Measurements from ENCODE around the gene WFDC13. TPM values are rescaled to one million over a fixed set of nuclear protein-coding genes. Genes with fewer than 3 reads are reported as not detected.
"Not testable (repeated sequence)": the region's sequence is repeated elsewhere in the genome, so short reads cannot be mapped to it uniquely, and the experiment has no call there.

Gene WFDC13
- total RNA-seq, 1 experiment from 2014 or later = not detected

DNA sequence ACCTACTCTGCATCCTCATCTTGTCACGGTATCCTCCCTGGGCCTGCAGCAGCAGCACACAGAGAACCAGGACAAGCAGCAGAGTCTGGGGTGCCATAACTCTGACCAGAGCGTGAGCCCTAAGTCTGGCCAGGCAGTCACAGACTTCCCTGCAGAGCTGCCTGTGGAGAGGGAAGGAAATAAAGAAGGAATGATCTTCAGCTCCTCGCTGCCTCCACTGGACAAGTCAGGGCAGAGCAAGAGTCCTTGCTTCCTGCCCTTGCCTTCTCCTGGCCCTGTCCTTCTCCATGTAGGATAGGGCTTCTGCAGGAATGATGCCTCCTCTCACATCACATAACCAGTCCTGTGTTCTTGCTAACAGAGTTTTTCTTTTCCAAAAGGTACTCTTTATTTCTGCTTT lies 15.9 kb upstream of the WFDC13 start:
- Mint-ChIP-seq H3K27ac (ENCODE audit: unreplicated experiment) (no peak overlapping the region), H3K36me3 (ENCODE audit: insufficient read depth, unreplicated experiment) (no peaks in the 10 kb centered on the region), H3K27me3 (ENCODE audit: unreplicated experiment) (peaks cover 66% of the 10 kb centered on the region), H3K9me3 (ENCODE audit: low read depth, unreplicated experiment) (no peaks in the 10 kb centered on the region), H3K4me3 (ENCODE audit: low read depth, unreplicated experiment) (no peak overlapping the region), H3K4me1 (ENCODE audit: low read depth, unreplicated experiment) (no peaks in the 10 kb centered on the region)
- intact Hi-C loops (cut with micrococcal nuclease; ENCODE audit: unreplicated experiment) = no loop called here
- TF ChIP-seq CTCF (IDR thresholded peaks at IDR 0.05; ENCODE audit: unreplicated experiment) = peak; percentile 16
- CTCF ChIA-PET = interaction anchor here (0.6 to 1.0 kb wide), 3 partner anchors 18 to 363 kb away, joined by 3 to 4 read pairs (median 3); no protein-coding TSS in a partner anchor
- DNase-seq = peak; percentile 11
- no TSS peak for BruUV-seq (replicated peaks)

DNA sequence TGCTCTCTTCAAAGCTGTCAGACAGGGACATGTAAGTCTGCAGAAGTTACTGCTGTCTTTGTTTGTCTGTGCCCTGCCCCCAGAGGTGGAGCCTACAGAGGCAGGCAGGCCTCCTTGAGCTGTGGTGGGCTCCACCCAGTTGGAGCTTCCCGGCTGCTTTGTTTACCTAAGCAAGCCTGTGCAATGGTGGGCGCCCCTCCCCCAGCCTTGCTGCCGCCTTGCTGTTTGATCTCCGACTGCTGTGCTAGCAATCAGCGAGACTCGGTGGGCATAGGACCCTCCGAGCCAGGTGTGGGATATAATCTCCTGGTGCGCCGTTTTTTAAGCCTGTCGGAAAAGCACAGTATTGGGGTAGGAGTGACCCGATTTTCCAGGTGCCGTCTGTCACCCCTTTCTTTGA lies 8.5 kb upstream of the WFDC13 start:
- H3K4me3 Mint-ChIP-seq (ENCODE audit: low read depth, unreplicated experiment); BruUV-seq (replicated peaks); H3K4me1 Mint-ChIP-seq (ENCODE audit: low read depth, unreplicated experiment); CTCF ChIA-PET; H3K27ac Mint-ChIP-seq (ENCODE audit: unreplicated experiment); H3K36me3 Mint-ChIP-seq (ENCODE audit: insufficient read depth, unreplicated experiment); intact Hi-C loops (cut with micrococcal nuclease; ENCODE audit: unreplicated experiment); H3K9me3 Mint-ChIP-seq (ENCODE audit: low read depth, unreplicated experiment); DNase-seq: not testable (repeated sequence)
- H3K27me3 Mint-ChIP-seq (ENCODE audit: unreplicated experiment) = peaks cover 46% of the 10 kb centered on the region

- DNase-seq = no peak
- TF ChIP-seq CTCF (IDR thresholded peaks at IDR 0.05; ENCODE audit: unreplicated experiment) = no peak
- Mint-ChIP-seq H3K4me1 (ENCODE audit: low read depth, unreplicated experiment) (no peaks in the 10 kb centered on the region), H3K27ac (ENCODE audit: unreplicated experiment) (no peak overlapping the region), H3K36me3 (ENCODE audit: insufficient read depth, unreplicated experiment) (no peaks in the 10 kb centered on the region), H3K4me3 (ENCODE audit: low read depth, unreplicated experiment) (no peak overlapping the region), H3K27me3 (ENCODE audit: unreplicated experiment) (peaks cover 46% of the 10 kb centered on the region), H3K9me3 (ENCODE audit: low read depth, unreplicated experiment) (peaks cover 3% of the 10 kb centered on the region)
- CTCF ChIA-PET = no interaction called here
- no TSS peak for BruUV-seq (replicated peaks)
- intact Hi-C loops (cut with micrococcal nuclease; ENCODE audit: unreplicated experiment) = no loop called here
Measured at GRCh38 chr20:45695496-45695895, 6.3 kb upstream of the WFDC13 start.

DNA sequence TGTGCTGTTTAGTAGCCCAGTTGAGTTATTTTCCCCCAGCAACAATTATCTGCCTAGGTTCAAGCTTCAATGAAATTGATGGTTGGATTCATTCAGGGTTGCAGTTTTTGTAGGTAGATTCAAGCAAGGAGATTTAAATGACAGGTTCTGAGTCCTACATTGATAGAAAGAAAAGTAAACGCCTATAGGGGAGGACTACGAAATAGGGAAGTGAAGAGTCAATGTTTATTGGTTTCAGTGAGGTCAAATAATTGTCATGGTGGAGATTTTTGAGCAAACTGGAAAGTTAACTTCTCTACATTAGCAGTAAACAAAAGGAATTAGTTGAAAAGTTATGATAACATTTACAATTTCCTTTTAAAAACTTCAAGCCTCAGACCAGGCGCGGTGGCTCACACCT lies 734 bp upstream of the WFDC13 start:
- Mint-ChIP-seq H3K4me3 (ENCODE audit: low read depth, unreplicated experiment) (no peak overlapping the region), H3K4me1 (ENCODE audit: low read depth, unreplicated experiment) (peaks cover 5% of the 10 kb centered on the region), H3K9me3 (ENCODE audit: low read depth, unreplicated experiment) (no peaks in the 10 kb centered on the region), H3K27me3 (ENCODE audit: unreplicated experiment) (peaks cover 63% of the 10 kb centered on the region), H3K36me3 (ENCODE audit: insufficient read depth, unreplicated experiment) (no peaks in the 10 kb centered on the region), H3K27ac (ENCODE audit: unreplicated experiment) (no peak overlapping the region)
- no peak for TF ChIP-seq CTCF (IDR thresholded peaks at IDR 0.05; ENCODE audit: unreplicated experiment)
- no peak for DNase-seq
- CTCF ChIA-PET = no interaction called here
- no TSS peak for BruUV-seq (replicated peaks)
- intact Hi-C loops (cut with micrococcal nuclease; ENCODE audit: unreplicated experiment) = no loop called here

- no peak within 1 kb of the TSS for H3K27ac Mint-ChIP-seq (ENCODE audit: unreplicated experiment)
- H3K9me3 Mint-ChIP-seq (ENCODE audit: low read depth, unreplicated experiment) = no peaks in the 10 kb centered on the region
- TF ChIP-seq CTCF (IDR thresholded peaks at IDR 0.05; ENCODE audit: unreplicated experiment) = no peak
- BruUV-seq (replicated peaks) = no TSS peak
- CTCF ChIA-PET = no interaction called here
- H3K27me3 Mint-ChIP-seq (ENCODE audit: unreplicated experiment) = peaks cover 81% of the 10 kb centered on the region
- no peaks in the 10 kb centered on the region for H3K36me3 Mint-ChIP-seq (ENCODE audit: insufficient read depth, unreplicated experiment)
- intact Hi-C loops (cut with micrococcal nuclease; ENCODE audit: unreplicated experiment) = no loop called here
- no peak for DNase-seq
- H3K4me1 Mint-ChIP-seq (ENCODE audit: low read depth, unreplicated experiment) = peaks cover 5% of the 10 kb centered on the region
- no peak within 1 kb of the TSS for H3K4me3 Mint-ChIP-seq (ENCODE audit: low read depth, unreplicated experiment)
Measured at GRCh38 chr20:45704969-45705637, 3.3 kb downstream of the WFDC13 start, which contains the start of gene WFDC10B. Gene WFDC10B (minus strand): TSS chr20:45705019. CDS start chr20:45685992, 19,027 bp downstream.

DNA sequence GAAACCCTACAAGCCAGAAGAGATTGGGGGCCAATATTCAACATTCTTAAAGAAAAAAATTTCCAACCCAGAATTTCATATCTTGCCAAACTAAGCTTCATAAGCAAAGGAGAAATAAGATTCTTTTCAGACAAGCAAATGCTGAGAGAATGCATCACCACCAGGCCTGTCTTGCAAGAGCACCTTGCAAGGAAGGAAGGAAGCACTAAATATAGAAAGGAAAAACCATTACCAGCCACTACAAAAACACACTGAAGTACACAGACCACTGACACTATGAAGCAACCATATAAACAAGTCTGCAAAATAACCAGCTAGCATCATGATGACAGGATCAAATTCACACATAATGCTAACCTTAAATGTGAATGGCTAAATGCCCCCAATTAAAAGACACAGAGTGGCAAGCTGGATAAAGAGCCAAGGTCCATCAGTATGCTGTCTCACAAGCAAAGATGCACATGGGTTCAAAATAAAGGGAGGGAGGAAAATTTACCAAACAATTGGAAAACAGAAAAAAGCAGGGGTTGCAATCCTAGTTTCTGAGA lies 14.4 kb downstream of the WFDC13 start:
- H3K4me3 Mint-ChIP-seq (ENCODE audit: low read depth, unreplicated experiment); DNase-seq; H3K4me1 Mint-ChIP-seq (ENCODE audit: low read depth, unreplicated experiment); H3K9me3 Mint-ChIP-seq (ENCODE audit: low read depth, unreplicated experiment); H3K27ac Mint-ChIP-seq (ENCODE audit: unreplicated experiment); BruUV-seq (replicated peaks); CTCF ChIA-PET; intact Hi-C loops (cut with micrococcal nuclease; ENCODE audit: unreplicated experiment); H3K36me3 Mint-ChIP-seq (ENCODE audit: insufficient read depth, unreplicated experiment): not testable (repeated sequence)
- peaks cover 80% of the 10 kb centered on the region for H3K27me3 Mint-ChIP-seq (ENCODE audit: unreplicated experiment)

All from Calu3 (cell line).